Activated T-cell treated with anti-CD3 and anti-CD28 coated beads for 48 hours (primary cell): ENCODE measurements around the gene STX16.

Source experiments
- DNase-seq: peaks from one replicate; pipeline ENCODE4 v3.0.0-alpha.2; 2020; ENCODE audit warnings: low read depth

The STX16 gene

GRCh38 chr20:58619077-58619863, 31.8 kb upstream of the STX16 start:
- no peak for DNase-seq

GRCh38 chr20:58619864-58620431, 31.1 kb upstream of the STX16 start:
- DNase-seq: no peak

DNA sequence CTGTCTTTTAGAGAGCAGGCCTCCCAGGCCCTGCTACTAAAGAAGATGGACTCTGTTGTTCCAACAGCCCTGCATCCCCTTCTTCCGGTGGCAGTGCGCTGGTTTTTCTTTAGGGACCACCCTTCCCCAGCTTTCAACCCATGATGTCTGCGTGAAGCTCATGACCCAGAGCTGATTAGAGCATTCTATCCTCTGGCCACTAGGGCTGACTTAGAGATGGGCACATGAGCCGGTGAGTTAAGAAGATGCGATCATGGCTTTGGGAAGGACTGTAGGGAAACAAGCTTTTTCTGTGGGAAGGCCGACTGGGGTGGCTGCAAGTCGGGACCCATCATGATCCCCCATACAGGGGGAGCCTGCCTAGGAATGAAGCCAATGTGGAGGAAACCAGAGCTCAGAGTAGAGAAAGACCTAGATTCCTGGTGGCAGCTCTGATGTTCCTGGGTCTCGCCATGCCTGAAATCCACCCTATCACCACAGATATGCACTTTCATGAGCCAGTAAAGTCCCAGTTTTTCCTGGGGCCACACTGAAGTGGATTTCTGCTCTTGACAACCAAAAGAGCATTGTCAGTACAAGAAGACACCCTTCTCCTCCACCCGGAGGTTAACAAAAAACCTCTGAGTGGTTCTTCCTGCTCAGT, 29.1 kb upstream of the STX16 start:
- DNase-seq: no peak

DNA sequence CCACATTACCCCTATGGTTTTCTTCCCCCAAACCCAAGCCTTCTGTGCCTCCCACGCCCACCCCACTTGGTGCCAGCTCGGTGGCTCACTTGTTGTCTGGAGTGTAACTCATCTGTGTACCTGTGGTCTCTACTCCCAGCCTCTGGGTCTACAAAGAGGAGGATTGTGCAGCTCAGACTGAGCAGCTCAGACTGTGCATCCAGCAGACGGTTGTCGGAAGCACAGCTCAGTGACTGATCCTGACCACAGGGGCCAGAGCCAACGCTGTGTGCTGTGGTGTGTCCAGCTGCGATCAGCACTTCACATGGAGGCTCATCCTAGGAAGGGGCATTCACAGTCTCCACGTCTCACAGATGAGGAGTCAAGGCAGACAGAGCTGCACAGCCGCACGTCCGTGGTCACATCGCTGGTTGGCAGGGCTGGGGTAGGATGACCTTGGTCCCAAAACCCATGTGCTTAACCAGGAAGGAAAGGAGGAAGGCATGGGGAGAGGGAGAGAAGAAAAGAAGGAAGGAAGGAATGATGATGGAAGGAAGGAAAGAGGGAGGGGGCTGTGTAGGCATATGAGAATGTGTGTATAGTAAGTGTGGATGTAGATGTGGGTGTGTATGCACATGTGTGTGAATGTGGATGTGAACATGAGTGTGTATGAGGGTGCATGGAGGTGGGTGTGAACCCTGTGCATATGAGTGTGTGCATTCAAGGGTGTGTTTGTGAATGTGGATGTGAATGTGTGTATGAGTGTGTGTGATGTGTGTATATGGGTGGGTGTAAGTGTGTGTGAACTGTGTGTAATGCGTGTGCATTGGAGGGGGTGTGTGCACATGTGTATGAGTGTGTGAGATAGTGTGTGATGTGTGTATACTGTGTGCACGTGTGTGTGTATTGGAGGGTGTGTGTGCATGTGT, 28.2 kb upstream of the STX16 start:
- no peak for DNase-seq

GRCh38 chr20:58623579-58624473, 27.3 kb upstream of the STX16 start:
- no peak for DNase-seq

DNA sequence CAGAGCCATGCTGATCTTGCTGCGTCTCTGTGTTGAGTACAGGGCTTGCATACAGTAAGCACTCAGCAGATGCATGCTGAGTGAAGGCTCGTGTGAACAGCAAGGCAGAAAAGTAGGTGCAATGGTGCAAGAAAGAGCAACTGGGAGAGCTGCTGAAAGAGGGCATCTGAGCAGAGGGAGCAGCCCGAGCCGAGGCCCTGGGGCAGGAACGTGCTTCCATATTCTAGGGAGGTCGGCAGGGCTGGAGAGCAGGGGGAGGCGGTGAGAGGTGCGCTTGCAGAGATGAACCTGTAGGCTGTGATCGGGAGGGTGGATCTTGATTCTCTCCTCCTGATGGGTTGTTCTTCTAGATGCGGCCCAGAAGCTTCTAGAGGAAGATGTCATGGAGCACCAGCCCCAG, 26.4 kb upstream of the STX16 start:
- no peak for DNase-seq

GRCh38 chr20:58625585-58625984, 25.5 kb upstream of the STX16 start:
- DNase-seq: no peak

DNA sequence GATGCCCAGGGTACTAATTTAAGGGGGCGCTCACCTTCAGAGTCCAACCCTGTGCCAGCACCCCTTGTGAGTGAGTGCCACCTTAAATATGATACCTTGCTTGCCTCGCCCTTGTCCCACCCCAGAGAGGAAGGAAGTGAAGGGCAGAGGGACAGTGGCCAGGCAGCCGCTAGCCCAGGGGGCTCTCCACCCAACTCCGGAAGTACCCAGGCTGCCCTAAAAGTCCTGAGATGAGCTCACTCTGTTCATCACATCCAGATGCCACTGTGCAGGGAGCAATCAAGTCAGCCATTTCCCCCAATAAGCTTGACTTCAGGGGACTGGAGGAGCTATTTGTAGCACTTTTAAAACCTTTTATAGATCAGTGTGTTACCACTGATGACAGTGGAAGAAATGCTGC, 25.0 kb upstream of the STX16 start:
- DNase-seq: no peak

DNA sequence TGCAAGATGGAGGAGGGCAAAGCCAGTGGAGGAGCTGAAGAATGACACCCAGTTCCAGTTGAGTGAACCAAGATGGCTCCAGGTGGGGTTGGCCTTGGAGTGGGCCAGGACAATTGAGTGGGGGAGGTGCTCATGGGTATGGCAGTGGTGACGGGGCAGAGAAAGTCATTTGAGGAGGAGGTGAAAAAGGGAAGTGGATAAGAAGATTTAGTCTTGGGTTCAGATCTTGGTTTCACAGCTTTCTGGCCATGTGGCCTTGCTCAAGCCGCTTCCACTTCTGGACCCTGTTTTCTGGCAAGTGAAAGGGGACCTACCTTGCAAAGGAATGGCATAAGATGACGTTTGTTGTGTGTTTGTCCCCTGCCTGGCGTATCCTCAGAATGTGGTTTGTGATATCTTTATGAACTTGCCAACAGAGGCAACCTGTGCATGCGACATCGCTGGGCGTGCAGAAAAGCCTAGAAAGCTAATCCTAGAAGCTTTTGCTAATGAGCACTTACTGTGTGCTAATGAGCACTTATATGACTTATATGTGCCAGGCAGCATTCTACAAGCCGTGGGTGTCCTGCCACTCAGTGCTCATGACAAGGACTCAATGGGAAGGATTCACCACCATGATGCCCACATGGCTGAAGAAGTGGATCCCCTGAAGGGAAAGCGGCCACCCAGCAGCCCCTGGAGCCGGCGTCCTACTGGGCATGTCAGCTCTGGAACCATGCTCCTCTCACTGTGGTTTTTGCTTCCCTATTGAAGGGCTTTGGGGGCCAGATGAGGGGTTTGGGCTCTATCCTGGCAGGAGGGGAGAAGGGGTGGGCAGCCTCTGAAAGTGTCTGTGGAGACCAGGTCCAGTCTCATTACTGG, 23.6 kb upstream of the STX16 start:
- no peak for DNase-seq

- no peak for DNase-seq
Observed at GRCh38 chr20:58628491-58629214, 22.4 kb upstream of the STX16 start.

- no peak for DNase-seq
Observed at GRCh38 chr20:58629215-58629580, 21.9 kb upstream of the STX16 start.

DNA sequence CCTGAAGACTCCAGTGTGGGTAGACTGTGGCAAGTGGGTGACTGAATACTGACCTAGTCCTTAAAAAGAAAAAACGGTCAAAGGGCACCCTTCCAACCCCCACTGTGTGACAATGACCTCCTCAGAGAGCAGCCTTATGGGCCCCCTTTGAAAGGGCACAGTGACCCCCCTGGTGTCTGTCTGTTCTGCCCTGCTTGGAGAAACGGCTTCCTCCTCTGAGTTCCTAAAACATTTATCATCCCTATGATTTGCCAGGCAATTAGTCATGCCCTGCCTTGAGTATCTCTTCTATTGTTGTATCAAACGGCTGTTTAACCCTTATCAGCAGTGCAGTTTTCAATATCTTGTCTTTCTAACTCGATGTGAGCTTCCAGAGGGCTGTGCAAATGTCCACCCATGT, 21.0 kb upstream of the STX16 start:
- DNase-seq: no peak

- no peak for DNase-seq
Observed at GRCh38 chr20:58633161-58634053, 17.7 kb upstream of the STX16 start.

- DNase-seq: no peak
Observed at GRCh38 chr20:58634059-58634458, 17.0 kb upstream of the STX16 start.

DNA sequence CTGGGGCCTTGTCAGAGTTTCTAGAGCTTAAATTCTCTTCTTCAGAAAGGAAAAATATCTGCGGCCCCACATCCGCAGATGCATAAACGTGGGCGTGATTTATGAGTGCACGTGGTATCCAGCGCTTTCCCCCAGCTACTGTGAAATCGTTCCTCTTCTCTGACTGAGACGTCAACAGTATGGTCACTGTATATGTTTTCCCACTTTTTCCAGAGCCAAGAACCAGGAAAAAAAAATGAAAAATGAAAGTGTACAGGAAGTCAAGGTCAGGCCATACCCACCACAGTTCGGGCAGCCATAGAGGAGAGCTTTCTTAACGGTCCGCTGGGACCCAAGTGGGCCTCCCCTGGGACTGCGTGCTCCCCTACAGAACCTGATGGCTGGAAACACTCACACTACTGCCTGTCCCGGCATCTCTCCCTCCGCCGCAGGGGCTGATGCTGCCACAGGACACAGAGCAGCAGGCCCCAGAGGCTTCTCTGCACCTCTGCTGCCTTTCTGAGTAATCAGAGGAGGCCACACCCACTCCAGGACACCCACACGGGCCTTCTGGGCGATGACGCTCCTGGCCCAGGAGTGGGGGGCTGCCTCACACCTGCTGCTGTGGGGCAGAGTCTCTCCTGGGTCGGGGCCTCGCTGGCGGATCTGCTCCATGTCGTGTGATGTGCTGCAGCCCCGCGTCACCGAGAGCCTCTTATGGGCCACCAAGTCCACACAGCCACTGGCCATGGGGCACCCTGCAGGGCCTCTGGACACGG, 16.4 kb upstream of the STX16 start:
- peak; percentile 50 for DNase-seq

- DNase-seq: no peak
Observed at GRCh38 chr20:58635279-58635665, 15.8 kb upstream of the STX16 start.

GRCh38 chr20:58636396-58636982, 14.6 kb upstream of the STX16 start:
- DNase-seq: no peak

GRCh38 chr20:58636983-58637421, 14.1 kb upstream of the STX16 start:
- DNase-seq: no peak
